GM20000 (cell line): ENCODE measurements around the gene EML6.

Experiments used
- DNase-seq: peaks from one replicate; pipeline ENCODE4 v3.0.0; 2012; ENCODE audit warnings: low spot score
- TF ChIP-seq, protein P1 (sequence below): IDR thresholded peaks from 2 replicates; pipeline ENCODE4 v1.5.1; 2012; ENCODE audit warnings: mild to moderate bottlenecking, control low read depth; ENCODE audit errors: extremely low read depth, missing control alignments

The EML6 gene

DNA sequence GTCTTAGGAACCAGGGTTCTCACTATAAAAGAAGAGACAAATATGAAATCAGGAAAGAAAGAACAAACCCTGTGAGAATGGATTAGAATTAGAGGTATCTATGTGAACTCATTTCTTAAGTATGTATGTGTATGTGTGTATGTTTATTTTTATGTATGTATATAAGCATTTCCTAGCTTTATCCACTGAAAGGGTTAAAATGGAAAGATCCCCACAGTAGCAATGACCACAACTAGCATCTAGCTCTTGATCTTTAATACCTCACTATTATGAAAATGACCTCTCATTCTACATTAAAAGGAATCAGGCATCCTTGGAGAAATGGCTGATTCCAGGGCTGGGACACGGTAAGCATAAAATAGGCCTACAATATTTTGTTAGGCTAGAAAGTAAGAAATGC lies 295.2 kb downstream of the EML6 start:
- no peak for DNase-seq
- TF ChIP-seq, protein P1, sequence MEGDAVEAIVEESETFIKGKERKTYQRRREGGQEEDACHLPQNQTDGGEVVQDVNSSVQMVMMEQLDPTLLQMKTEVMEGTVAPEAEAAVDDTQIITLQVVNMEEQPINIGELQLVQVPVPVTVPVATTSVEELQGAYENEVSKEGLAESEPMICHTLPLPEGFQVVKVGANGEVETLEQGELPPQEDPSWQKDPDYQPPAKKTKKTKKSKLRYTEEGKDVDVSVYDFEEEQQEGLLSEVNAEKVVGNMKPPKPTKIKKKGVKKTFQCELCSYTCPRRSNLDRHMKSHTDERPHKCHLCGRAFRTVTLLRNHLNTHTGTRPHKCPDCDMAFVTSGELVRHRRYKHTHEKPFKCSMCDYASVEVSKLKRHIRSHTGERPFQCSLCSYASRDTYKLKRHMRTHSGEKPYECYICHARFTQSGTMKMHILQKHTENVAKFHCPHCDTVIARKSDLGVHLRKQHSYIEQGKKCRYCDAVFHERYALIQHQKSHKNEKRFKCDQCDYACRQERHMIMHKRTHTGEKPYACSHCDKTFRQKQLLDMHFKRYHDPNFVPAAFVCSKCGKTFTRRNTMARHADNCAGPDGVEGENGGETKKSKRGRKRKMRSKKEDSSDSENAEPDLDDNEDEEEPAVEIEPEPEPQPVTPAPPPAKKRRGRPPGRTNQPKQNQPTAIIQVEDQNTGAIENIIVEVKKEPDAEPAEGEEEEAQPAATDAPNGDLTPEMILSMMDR: no peak

DNA sequence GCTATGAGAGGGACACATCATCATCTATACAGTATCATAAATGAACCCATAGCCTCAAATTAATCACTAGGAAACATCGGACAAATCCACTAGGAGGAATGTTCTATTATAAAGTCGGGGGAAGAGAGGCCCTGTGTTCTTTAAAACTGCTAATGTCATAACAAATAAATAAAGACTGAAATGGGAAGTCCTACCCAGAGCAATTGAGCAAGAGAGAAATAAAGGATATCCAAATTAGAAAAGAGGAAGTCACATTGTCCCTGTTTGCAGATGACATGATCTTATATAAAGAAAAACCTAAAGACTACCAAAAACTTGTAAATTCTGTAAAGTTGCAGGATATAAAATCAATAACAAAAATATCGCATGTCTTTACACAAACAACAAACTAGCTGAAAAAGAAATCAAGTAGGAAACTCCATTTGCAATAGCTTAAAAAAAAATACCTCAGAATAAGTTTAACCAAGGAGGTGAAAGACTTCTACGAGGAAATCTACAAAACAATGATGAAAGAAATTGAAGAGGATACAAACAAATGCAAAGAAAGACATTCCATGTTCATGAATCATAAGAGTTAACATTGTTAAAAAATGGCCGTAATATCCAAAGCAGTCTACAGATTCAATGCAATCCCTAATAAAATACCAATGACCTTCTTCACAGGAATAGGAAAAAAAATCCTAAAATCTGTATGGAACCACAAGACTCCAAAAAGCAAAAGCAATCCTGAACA lies 296.2 kb downstream of the EML6 start:
- TF ChIP-seq, protein P1: no peak
- DNase-seq: no peak
